ENCODE results near the gene FBXO34.

DNA sequence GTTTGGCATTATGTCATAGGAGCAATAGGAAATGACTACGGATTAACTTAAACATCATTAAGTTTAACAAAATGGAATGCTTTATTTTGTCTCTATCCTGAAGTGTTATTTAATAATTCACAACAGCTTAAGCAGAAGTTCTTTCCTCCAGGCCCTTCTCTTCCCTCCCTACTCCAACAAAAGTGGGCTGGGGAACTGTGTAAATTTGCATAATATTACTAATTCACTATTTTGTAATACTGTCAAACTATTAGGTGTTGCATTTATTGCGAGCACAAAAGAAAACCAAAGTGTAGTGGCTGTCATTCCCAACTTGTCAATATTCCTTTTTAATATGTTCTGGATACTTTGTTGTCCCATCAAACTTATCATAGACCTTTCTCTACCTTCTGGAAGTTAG lies 70.6 kb downstream of the FBXO34 start:
- TF ChIP-seq, protein P1, sequence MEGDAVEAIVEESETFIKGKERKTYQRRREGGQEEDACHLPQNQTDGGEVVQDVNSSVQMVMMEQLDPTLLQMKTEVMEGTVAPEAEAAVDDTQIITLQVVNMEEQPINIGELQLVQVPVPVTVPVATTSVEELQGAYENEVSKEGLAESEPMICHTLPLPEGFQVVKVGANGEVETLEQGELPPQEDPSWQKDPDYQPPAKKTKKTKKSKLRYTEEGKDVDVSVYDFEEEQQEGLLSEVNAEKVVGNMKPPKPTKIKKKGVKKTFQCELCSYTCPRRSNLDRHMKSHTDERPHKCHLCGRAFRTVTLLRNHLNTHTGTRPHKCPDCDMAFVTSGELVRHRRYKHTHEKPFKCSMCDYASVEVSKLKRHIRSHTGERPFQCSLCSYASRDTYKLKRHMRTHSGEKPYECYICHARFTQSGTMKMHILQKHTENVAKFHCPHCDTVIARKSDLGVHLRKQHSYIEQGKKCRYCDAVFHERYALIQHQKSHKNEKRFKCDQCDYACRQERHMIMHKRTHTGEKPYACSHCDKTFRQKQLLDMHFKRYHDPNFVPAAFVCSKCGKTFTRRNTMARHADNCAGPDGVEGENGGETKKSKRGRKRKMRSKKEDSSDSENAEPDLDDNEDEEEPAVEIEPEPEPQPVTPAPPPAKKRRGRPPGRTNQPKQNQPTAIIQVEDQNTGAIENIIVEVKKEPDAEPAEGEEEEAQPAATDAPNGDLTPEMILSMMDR (IDR thresholded peaks at IDR 0.05 in 4 of 5, conservative IDR thresholded peaks at IDR 0.05 in 1 of 5): no peak
- TF ChIP-seq POLR2A (IDR thresholded peaks at IDR 0.05): no peak
